Glomerular visceral epithelial cell (primary cell): ENCODE results near the gene ARHGAP26.
A peak's percentile ranks its signal among the peaks of the same experiment; 100 is the strongest.

ENCODE experiments used
- DNase-seq: peaks from one replicate; pipeline ENCODE4 v3.0.0-alpha.2; 2016; ENCODE audit errors: extremely low spot score

Gene ARHGAP26

GRCh38 chr5:142783601-142784341 lies 13.6 kb downstream of the ARHGAP26 start:
- DNase-seq: peak; percentile 24

DNA sequence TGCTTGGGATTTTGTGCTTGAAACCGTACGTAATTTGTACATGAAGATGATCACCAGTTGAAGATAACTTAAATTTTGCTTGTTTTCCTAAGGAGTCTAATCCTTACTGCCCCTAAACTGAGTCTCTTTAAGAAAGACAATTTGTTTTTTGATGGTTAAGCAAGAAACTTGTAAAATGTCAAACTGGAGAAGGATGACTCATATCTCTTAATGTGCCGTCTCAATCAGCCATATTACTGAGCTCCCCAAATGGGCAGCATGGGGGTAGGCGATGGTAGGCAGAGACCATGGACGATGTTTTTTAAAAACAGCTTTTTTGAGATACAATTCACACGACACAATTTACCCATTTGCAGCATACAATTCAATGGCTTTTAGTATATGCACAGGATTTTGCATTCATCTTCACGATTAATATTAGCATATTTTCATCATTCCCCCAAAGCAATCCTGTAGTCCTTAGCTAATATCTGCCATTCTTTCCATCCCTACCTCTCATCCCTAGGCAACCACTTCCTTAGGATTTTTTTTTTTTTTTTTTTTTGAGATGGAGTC lies 14.3 kb downstream of the ARHGAP26 start:
- DNase-seq: no peak

- peak; percentile 25 for DNase-seq
These were observed 15.0 kb downstream of the ARHGAP26 start for GRCh38 chr5:142785206-142785605.

- no peak for DNase-seq
These were observed 19.0 kb downstream of the ARHGAP26 start for GRCh38 chr5:142789206-142789605.

DNA sequence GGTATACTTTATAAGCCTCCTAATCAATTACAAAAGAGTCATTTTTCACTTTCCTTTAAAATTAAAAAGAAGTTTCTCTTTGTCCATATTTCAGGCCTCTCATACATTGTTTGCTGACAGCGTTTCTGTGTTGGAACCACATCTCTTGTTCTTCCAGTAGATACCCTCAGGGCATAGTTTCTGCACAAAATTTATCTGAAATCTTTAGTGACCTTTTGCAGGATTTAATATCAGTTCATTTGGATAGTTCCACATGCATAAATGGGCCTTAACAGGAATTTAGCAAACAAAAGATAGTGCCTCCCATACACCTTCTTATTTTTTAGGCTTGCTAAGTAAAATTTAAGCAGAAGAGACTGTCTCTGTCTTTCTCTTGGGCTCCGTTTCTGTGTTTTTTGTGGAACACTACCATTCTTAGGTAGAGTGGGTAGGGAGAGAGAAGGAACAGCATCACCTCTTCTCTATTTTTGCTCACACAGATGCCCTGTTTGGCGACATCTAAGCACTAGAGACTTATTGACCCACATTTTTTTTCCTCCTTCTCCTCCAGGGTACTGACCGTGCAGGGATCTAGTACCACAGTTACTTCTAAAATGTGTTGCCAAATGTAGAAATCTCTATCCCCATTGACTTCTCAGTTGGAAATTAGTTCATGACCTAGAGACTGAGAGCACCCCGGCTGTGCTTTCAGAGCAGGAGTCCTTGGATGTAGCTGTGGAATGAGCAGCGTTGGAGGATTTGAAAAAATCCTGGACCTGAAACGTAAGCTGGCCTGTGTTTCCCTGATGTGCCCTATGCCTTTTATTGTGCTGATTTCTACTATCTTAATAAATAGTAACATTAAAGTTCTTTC lies 22.1 kb downstream of the ARHGAP26 start:
- no peak for DNase-seq

GRCh38 chr5:142792865-142793232 lies 22.7 kb downstream of the ARHGAP26 start:
- DNase-seq: no peak

- no peak for DNase-seq
These were observed 24.4 kb downstream of the ARHGAP26 start for GRCh38 chr5:142794537-142794936.

GRCh38 chr5:142795251-142795650 lies 25.1 kb downstream of the ARHGAP26 start:
- DNase-seq: no peak

DNA sequence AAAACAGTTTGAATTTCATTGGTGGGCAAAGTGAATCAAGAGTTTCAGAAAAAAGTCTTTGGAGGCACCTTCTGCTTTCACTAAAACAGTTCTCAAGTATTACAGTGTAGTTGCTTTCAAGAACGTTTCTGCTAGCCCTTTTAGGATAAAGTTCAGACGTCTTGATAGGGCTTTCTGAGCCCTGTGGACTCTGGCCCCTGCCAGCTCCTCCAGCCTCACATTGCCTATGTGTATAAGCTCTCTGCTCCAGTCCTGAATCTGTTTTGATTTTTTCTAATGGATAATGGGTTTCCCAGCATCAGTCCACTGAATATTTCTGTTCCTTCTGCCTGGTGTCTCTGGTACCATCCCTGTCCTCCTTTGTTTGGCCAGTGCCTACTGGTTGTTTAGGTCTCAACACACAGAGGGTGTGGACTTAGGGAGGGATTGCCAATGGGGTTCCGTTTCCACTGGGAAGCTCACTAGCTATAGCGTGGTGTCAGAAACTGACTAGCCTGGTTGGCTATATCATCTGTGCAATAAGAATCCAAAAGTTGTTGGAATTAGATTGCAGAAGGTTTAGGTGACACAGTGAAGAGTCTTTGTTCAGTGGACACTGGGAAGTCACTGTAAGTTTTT lies 26.4 kb downstream of the ARHGAP26 start:
- DNase-seq: no peak

DNA sequence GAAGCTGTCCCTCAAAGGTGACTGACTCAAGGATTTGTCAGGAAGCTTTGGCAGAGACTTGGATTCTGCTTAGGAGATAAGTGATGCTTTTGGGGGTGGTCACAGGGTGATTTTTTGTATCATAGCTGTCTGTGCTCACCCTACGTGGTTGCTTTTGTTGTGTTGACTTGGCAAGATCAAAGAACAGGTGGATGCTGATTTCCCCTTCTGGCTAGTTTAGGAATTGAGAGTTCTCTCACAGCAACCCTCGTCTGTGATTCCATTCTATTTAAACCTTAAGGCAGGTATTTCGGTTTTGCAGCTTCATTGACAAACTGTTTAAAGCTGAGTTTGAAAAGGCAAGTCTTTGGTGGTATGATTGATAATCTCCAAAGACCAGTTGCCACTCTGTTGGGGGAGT lies 27.2 kb downstream of the ARHGAP26 start:
- DNase-seq: no peak

- DNase-seq: no peak
These were observed 28.1 kb downstream of the ARHGAP26 start for GRCh38 chr5:142798099-142798770.

DNA sequence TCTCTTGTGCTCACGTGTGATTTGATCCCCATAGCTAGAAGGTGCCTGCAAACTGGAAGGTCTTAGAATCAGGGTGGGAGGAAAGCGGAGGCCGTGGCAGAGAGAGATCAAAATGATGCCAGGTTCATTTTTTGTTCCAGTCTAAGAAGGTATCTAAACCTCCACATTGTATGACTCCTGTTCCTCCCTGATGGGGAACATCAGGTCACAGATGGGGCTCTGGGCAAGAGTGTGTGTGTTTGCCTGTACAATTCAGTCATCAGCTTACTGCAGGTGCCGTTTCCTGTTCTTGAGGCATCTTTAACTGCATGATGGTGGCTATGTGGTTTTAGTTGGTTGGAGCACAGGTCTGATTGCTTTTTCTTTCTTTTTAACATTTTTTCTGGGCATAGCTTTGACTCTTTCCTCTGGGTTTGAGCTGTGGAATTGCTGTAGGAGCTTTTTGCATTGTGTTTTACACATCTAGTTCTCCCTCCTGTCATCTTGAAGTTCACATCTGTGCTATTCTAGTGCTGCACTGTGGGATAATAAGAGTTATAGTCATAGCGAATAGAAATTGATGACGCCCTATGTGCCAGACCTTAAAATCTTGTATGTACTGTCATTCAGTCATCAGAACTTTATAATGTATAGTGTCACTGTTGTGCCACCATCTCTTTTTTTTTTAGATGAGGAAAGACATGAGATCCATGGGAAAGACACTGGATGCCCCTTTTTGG lies 30.8 kb downstream of the ARHGAP26 start:
- DNase-seq: no peak

GRCh38 chr5:142801495-142801871 lies 31.3 kb downstream of the ARHGAP26 start:
- DNase-seq: no peak

GRCh38 chr5:142803428-142804125 lies 33.4 kb downstream of the ARHGAP26 start:
- no peak for DNase-seq

DNA sequence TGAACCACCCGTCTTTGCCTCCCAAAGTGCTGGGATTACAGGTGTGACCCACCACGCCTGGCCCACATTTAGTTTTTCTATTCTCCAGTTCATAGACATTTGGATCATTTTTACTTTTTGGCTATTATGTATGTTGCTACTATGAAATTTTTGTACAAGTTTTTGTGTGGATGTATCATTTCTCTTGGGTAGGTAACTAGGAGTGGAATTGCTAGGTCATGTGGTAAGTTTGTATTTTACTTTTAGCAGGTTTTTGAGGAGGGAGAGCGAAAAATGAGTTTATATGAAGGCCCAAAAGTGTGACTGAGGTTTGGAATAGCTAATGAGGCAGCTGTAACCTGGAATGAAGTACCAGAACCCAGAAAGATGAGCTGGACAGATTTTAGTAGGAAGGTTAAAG lies 35.2 kb downstream of the ARHGAP26 start:
- no peak for DNase-seq

- DNase-seq: no peak
These were observed 36.7 kb downstream of the ARHGAP26 start for GRCh38 chr5:142806841-142807267.

DNA sequence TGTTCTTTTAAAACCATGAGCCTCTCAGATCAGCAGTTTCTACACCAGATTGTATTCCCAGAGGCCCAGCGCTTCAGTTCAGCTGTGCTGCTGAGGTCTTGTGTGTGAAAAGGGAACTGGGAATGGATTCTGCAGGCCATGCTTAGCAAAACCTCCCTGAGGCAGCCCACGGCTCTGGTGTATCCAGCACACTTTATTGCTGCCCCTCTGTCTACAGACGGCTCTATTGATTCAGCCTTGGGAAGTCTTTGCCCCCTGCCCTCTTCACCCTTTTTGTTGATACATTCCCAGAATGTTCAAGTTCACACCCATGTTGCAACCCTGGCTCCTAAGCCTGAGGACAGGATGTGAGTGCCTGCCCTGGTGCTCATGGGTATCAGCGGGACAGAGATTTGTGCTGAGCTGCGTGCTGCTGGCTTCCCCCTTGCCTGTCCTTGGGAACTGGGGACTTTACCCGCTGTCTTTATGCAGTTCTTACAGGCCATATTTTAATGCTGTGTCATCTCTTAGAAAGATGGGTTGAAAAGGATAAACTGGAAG lies 37.3 kb downstream of the ARHGAP26 start:
- no peak for DNase-seq

GRCh38 chr5:142808878-142809598 lies 38.9 kb downstream of the ARHGAP26 start:
- DNase-seq: no peak

DNA sequence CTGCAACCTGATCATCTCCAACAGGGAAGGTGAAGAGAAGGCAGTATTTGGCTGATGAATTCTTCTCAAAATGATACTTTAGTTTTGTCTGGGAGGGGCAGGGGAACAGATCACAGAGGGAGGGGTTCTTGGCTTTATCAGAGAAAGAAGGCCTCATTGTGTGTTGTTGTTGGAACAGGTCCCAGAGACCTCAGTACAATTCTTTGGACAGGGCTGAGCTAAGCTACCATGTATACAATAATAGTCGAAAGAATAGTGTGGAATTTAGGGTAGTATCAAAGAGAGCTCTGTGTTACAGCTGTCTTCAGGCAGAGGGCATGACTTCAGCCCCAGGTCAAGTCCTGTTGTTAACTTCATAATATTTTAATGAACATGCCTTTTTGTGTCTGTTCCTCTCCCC lies 39.9 kb downstream of the ARHGAP26 start:
- no peak for DNase-seq
